Stimulated activated CD8-positive, alpha-beta memory T cell treated with anti-CD3 and anti-CD28 coated beads, Interleukin-15, amount 100 ng/mL, for 24 hours (primary cell): ENCODE measurements around the gene MXD1.

ENCODE experiments used
- DNase-seq: peaks from one replicate; pipeline ENCODE4 v3.0.0-alpha.2; 2020; ENCODE audit warnings: low read depth

MXD1 gene

DNA sequence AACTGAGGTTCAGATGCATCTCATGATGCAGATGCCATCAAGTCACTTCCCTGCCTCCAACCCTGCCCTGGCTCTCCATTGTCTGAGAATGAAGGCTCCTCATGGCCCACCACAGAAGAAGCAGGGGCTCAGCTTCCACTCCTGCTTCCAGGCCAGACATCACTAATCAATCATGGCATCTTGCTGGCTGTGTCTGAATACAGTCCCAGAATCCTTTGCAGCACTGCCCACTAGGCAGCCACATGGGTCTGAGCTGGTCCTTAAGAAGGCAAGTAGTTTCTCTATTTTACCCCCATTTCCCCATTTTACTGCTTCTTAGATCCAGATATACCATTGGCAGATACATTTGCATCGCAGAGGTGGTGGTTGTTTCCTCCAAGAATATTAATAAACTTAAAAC, 39.2 kb downstream of the MXD1 start:
- DNase-seq: no peak

DNA sequence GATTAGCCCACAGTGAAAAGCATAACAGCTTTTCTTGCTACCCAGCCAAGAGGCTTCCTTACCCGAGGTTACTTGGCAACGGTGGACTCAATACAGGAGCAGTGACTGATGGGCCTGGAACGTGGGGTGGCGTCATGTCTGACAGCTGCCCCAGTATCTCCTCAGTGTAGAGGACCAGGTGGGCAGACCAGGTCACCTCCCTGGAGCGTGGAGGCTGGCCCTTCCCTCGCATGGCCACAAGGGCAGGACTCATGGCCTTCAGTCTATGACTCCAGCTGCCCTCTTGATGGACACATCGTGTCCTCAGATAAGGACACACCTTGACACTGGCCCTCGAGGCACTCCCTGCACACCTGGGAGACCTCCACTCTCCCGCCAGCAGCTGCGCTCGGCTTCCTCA, 40.1 kb downstream of the MXD1 start:
- DNase-seq: no peak

DNA sequence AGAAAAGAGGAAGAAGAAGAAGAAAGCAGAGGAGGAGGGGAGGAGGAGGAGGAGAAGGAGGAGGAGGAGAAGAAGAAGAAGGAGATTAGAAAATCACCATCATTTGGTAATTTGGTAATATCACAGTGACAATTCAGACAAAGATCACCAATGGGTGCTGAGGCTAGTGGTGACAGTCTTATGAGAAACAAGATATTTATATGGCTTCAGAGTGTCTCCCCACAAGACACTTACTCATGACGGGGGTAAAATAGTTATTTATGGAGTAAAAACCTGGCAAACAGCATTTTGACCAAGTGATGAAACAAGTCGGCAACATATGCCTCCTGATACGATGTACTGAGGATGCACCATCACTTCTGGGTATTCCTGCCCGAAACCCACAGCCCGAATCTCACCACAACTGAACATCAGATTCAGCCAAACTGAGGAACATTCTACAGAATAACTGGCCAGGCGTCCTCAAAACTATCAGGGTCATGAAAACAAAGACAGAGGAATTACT, 41.6 kb downstream of the MXD1 start:
- DNase-seq: no peak

- DNase-seq: no peak
Observed at GRCh38 chr2:69957965-69958364, 43.1 kb downstream of the MXD1 start.

DNA sequence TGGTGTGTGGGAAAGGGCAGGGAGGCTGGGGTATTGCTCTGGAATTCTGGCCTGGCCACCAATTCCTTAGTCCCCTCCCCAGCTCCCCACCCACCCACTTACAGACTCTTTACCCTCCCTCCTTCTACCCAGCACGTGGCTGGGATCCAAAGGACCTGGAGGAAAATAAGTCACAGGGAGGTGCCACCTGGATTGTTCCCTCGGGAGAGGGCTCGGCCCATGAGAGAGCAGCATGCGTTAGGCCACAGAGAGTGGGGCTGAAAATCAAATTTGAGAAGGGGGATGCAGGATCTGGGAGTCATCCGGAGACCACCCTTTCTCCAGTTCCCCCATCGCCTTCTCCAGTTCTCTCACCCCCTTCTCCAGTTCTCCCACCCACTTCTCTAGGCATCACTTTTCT, 43.6 kb downstream of the MXD1 start:
- no peak for DNase-seq

GRCh38 chr2:69959425-69959824, 44.5 kb downstream of the MXD1 start:
- no peak for DNase-seq

DNA sequence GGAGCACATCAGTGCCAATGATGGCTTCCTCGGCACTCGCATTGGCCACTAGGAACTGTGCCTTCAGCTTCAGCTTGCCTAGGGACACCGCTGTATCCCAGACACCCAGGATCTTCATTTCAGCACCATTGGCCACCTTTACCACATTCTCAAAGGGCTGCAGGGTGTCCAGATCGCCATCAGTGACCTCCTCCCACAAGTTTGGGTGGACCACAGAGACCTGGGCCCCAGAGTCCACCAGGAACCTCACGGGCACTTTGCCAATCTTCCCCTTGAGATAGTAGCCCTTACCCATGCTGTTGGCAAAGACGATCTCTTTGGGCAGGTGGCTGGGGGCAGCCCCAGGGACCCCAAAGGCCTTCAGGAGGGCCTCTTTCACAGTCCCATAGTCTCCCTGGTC, 45.9 kb downstream of the MXD1 start:
- no peak for DNase-seq

DNA sequence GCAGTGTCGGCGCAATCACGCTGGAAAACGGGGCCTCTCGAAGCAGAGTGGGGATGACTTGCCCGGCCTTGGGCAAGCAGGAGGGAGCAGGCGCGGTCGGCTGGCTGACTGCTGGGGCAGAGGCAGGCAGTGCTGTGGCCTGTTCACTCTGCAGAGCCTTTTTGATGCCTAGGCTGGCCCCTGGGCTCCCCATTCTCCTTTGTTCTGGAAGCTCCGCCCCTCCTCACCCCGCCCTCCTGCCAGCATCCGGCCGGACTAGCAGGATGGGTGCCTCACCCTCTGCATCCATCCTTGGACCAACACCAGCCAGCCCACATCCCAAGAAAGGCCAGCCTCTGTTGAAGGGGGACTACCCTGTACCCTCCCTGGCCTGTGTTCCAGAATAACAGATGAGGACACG, 46.6 kb downstream of the MXD1 start, which contains the start of gene ASPRV1:
ASPRV1 (minus strand) TSS at position 136 of the 400 bp plus-strand sequence. CDS start 195 bp downstream, outside the sequence.
- no peak for DNase-seq

DNA sequence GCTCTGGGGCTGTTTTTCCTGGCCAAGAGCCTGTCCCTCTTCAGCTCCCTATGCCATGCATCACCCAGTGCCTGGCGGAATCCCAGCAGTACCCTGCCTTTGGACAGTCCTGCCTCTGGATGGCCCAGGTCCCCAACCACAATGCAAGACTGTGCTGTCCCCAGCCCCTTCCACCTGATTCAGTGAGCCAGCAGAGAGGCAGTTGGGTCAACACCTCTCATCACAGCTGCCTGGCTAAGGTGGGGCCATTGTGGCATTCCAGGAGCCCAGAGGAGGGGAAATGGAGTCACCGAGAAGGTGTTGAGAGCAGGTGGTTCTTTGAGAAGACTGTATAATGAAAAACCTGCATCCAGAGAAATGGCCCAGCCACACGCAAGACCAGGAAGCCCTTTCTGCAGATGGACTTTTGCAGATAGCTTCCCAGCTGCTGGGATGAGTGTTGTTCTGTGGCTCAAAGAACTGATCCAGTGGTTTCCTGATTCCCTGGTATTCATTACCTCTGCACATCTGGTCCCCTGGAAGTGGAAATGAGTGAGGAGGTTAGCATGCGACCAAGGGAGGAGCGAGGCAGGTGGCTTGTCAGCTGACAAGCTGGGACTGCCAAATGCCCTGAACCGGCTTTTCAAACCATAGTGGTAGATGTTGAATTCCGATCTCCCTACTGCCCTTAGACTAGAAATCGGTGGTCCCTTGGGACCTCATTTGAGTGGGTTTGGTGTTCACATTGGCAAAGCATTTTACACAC, 48.2 kb downstream of the MXD1 start:
- no peak for DNase-seq

DNA sequence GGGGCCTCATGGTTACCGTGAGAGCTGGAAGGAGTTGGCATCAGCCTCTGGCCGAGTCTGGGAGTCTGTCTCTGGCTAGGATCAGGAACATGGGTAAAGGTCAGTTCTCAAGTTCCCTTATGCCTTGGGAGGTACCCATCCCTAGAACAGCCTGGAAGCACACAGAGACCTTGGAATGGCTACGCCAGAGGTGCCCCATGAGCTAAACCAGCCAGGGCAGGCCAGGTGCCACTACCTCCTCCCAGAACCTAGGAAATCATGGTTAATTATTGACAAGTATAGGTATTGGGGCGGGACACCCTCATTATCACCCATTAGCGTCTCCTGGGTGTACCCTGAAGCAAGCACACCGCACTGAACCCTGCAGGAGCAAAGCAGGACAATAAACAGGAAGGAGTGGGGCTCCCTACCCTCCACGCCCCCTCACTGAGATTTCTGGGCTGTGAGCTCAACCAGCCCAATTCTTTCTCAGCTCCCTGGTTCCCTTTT, 49.5 kb downstream of the MXD1 start:
- DNase-seq: no peak

DNA sequence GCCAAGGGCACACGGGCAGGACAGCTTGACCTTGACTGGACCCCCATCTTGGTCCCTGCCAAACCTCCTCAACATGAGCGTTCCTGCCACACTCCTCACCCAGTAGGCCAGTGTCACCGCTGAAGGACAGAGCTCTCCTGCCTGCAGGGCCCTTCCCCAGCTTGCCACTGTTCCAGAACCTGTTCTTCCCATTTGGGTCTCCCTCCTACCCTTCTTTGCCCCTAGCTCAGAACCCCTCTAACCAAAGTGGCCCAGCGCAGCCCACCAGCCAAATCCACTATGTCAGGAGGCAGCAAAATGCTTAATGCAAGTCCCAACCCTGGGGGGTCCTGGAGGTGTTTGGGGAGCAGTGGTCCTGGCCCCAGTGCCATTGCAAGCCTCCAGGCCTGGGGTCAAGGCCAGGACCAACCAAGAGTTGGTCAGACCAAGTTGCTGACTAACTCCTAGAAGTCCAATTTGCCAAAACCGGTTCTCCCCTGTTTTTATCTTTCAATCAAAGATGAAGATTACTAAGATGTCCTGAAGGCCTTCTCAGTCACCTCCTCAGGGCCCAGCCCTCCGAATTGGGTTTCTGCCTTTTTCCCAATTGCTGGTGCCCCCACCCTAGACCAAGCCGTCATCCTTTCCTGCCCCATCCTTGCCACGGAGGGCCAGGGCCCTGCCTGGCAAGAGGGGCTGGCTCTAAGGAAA, 51.0 kb downstream of the MXD1 start:
- DNase-seq: no peak

GRCh38 chr2:69966496-69966895, 51.6 kb downstream of the MXD1 start:
- DNase-seq: no peak

DNA sequence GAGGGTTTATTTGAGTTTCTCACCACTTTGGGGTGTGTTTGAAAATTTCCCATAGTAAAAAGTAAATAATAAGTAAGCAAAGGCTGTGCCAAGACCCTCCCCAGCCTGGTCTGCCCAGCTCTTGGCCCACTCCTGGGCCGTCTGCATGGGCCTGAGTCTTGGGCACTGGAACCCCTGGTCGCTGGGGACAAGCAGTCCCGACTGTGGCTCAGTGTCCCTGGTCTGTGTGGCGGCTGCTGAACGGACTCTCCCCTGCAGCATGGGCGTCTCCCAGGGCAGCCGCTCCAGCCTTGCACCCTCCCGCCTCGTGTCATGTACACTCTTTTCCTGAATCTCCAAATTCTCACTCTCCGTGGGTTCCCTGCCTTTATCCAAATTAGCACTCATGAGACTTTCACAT, 53.7 kb downstream of the MXD1 start:
- DNase-seq: no peak

DNA sequence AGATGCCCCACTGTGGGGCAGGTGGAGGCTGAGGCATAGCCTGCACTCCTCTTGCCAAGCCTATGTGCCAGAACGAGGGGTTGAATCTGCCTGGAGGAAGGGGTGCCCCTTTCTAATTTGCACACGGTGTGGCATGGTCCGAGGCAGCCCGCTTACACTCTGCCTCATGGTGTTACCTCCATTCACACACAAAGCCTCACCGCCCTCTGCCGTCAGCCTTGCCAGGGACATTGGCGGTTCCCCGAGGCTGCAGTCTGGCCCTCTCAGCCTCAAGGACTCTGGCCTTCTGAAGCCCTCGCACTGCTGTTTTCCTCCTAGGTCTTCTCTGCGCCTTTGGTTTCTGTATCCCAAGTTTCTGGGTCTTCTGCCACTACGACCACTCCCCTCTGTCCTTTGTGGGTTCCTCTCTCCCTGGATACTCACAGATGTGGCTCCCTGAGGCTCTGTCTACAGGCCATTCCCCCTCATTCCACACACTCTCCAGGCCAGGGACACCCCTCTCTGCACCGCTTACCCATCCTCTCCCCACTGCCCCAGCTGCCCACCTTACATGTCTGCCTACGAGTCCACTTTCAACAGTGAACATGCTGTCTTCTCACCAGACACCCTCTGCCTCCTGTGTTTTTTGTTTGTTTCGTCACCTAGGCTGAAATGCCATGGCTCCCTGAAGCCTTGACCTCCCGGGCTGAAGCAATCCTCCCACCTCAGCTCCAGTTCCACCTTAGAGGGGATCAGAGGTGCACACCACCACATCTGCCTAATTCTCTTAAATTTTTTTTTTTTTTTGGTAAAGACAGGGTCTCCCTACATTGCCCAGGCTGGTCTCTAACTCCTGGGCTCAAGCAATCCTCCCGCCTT, 54.4 kb downstream of the MXD1 start:
- DNase-seq: no peak

GRCh38 chr2:69969991-69970390, 55.1 kb downstream of the MXD1 start:
- DNase-seq: no peak

DNA sequence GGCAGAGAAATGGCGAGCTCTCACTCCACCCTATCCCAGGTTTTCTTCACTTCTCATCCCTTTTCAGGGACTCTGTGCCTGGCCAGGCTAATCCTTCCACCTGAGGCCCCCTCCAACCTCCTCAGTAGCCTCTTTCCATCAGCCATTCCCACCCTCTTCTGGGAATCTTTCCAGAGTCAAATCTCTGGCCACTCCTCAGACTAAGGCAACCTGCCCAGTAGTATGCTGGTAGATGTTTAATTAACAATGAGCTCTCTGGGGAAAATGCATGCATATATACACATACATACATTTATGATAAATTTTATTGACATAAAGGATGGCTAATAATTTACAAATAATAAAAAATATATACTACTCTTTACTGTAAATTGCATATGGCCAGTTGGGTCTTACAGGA, 57.9 kb downstream of the MXD1 start:
- no peak for DNase-seq

- no peak for DNase-seq
Observed at GRCh38 chr2:69973335-69973735, 58.4 kb downstream of the MXD1 start.

DNA sequence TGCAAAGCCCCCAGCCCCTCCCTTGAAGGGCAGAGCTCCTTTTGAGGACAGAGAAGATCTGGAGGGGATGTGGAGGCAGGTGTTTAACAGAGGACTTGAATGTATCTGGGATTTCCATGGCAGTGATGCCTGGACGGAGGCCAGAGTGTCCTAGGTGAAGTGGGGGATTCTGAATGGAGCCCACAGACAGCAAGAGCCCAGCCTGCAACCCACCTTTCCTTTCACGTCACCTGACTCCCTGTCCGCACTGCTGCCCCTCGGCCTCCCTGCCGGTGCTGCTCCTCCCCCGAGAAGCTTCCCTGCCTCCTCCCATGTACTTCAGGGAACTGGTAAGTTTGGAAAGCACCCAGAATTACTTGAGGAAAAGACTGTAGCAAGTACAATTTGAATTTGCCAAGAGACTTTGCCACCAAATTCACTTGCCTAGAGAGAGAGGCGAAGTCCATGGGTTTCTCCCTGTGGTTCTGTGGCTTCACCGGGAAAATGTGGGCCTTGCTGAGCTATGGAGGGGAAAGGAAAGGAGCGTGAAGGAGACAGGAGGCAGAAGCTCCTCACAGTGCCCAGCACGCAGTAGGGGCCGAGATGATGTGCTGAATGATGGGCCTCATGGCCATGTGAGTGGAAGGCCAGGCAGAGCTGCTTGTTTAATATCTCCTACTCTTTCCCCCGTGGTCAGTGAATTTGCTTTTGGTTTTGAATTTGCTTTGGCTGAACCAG, 60.4 kb downstream of the MXD1 start:
- DNase-seq: no peak

- no peak for DNase-seq
Observed at GRCh38 chr2:69975853-69976462, 61.0 kb downstream of the MXD1 start.

DNA sequence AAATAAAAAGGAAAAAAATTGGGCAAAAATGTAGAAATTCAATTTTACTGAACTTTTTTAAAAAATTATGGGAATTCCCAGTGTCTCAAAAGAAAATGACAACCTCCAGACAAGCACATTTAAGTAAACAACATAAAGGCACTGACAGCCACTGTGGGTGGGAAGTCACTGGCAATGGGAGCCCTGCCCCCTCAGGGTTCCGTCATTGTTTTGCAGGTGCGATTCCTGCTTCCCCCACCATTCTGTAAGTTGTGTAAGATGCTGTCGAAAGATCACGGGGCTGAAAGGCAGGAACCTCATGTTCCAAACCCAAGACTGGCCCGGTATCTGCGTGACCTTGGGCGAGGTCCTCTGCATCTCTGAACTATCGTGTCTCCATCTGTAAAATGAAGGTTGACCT, 62.3 kb downstream of the MXD1 start:
- no peak for DNase-seq

GRCh38 chr2:69977906-69978482, 63.1 kb downstream of the MXD1 start:
- no peak for DNase-seq
